IPS-NIHi7 (cell line): ENCODE results near the gene AFMID.
"Not testable (repeated sequence)": the region's sequence is repeated elsewhere in the genome, so short reads cannot be mapped to it uniquely, and the experiment has no call there.

Experiments used
- DNase-seq: peaks from one replicate; pipeline ENCODE4 v3.0.0; 2012; ENCODE audit warnings: mixed read lengths; ENCODE audit errors: extremely low spot score

AFMID gene

DNA sequence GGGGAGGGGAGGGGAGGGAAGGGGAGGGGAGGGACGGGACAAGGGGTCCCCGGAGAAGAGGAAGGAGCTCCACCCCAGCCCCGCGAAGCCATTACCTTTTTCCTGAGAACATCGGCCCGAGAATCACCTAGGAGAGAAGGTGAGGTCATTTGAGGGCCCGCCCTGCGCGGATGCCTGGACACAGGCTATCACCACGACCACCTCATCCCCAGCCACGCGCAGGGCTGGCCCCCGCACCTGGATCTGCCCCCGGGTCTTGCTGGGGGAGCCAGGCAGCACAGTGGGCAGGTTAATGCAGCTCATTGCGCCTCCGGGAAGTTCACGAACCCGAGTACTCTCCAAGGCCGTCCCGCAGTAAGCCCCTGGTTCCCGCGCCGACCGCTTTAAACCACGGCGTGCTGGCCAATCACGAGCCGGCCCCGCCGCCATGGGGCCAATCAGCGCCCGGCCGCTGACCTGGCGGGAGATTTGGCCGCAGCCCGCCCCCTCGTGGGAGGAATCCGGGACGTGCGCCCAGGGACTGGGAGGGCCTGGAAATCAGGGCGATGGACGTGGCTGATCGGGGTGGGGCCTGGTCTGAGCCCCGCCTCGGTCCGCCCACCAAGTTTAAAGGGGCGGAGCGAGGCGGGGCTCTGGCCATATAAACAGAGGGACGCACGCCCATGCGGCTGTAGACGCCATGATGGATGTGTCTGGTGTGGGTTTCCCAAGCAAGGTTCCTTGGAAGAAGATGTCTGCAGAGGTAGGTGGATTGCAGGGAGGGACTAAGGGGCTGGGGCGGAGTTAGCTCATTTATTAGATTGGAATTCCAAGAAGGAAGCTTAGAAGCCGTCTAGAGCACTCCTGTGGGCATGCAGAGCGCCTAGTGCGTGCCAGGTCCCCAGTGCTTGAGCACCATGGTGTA is at the start of gene AFMID, which contains the start of gene TK1:
TSS of gene AFMID (plus strand) at position 671 of the 904 bp plus-strand sequence. CDS start at position 680, 9 bp downstream.
TSS of gene TK1 (minus strand) at position 361 of the 904 bp plus-strand sequence. CDS start at position 303, 58 bp downstream.
- DNase-seq: peak; percentile 99

GRCh38 chr17:78137392-78138203 is 49.6 kb upstream of the AFMID start:
- DNase-seq: peak; percentile 30

- no peak for DNase-seq
These were observed 48.7 kb upstream of the AFMID start for GRCh38 chr17:78138204-78139060.

DNA sequence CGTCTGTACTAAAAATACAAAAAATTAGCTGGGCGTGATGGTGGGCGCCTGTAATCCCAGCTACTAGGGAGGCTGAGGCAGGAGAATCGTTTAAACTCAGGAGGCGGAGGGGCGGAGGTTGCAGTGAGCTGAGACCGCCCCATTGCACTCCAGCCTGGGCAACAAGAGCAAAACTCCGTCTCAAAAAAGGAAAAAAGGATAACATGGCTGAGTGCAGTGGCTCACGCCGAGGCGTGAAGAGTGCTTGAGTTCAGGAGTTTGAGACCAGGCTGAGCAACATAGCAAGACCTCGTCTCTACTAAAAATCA is 47.3 kb upstream of the AFMID start:
- DNase-seq: not testable (repeated sequence)

GRCh38 chr17:78140169-78141051 is 46.8 kb upstream of the AFMID start:
- DNase-seq: peak; percentile 97

- DNase-seq: no peak
These were observed 45.6 kb upstream of the AFMID start for GRCh38 chr17:78141437-78142118.

- DNase-seq: no peak
These were observed 44.9 kb upstream of the AFMID start for GRCh38 chr17:78142119-78142861.

GRCh38 chr17:78143214-78144146 is 43.7 kb upstream of the AFMID start:
- DNase-seq: no peak

GRCh38 chr17:78144147-78144719 is 42.9 kb upstream of the AFMID start:
- no peak for DNase-seq

DNA sequence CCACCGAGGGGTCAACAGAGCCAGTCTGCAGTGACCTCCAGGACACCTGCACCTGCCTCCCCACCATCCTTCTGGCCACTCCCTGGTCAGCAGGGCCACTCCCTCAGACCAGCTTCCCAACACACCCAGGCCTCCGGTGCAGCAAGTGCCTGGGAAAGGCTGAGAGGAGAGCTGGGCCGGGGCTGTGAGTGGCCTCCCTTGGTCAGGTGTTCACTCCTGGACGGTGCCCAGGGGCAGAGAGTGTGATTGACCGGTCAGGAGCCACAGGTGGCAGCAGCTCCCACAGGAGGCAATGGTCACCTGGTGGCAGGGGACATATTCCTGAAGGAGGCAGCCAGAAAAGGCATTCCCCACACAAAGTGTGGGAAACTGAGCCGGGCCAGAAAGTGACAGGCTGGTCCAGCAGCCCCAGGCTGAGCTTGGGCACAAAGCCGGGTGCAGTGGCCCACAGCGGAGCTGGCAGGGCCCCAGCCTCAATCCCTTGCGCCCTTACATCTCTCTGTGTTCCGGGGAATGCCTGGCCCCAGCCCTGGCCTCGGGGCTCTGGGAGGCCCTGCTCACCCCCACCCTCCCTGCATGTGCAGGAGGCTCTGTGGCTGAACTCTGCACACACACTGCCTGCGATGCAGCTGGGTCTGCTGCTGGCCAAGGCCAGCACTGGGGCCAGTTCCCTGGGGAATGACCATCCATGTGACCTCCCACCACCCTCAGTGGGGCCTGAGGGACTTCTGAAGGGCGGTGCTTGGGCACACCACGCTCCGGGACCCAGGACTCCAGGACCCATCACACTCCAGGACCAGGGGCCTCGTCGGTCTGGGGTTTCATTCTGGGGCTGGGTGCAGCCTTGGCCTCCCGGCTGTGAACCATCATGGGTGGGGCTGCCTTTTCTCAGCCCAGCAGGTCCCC is 42.2 kb upstream of the AFMID start:
- no peak for DNase-seq

DNA sequence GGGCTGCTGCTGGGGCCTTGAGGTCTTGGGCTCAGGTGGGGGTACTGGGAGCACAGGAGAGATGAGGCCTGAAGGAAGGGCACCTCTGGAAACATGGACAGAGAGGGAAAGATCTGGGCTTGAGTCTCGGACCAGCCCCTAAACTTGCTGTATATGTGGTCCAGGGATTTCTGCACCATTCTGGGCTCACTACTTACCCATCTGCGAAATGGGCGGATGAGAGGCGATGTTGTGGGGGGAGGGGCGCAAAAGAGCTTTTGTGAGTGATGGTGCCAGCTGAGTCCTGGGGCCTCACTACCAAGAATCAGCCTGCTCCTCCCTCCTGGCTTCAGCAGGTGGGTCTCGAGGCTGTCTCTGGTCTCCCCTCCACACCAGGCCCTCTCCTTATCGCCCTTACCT is 40.7 kb upstream of the AFMID start:
- DNase-seq: no peak

GRCh38 chr17:78146881-78147280 is 40.3 kb upstream of the AFMID start:
- DNase-seq: no peak

GRCh38 chr17:78147315-78147998 is 39.7 kb upstream of the AFMID start:
- DNase-seq: no peak

DNA sequence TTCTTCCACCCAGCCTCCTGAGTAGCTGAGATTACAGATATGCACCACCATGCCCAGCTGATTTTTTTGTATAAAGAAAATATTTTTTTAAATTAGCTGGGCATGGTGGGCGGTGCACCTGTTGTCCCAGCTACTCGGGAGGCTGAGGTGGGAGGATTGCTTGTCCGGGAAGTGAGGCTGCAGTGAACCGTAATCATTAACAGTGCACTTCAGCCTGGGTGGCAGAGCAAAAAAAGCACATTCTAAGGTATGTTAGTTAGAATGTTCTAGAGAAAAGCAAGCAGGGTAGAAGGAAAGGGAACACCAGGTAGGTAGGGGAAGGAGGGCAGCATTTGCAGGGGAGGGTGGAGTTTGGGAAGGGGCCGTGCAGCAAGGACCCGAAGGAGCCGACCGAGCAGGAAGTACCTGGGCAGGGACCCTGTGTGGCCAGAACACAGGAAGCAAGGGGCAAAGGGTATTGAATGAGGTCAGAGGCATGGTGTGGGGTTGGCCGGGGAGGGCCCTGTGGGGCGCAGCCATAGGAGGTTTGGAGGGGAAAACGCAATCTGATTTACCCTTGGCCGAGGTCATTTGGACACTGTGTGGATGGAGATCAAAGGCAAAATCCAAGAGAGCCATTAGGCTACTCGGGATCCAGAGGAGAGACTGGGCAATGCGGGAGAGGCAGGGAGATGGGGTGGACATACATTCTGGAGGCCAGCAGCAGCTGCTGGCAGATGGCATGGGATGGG is 38.7 kb upstream of the AFMID start:
- no peak for DNase-seq

DNA sequence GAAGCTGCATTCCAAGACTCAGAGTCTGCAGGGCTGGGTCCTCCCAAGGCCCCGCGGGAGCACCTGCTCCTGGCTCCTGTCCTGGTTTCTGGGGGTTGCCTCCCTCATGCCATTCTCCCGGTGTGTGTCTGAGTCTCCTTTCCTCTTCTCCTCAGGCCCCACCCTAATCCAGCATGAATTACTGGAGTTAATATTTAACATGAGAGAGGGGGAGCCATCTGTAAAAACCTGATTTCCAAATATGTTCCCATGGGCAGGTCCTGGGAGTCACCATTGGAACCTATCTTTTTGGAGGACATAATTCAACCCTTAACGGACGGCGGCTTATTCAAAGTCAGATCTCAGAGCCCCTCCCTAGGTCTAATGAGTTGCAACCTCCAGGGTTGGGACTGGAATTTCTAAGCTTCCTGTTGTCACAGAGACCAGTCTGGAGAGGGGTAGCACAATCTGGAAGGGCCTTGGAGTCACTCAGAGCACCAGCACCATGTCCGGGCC is 35.6 kb upstream of the AFMID start:
- no peak for DNase-seq
